HEK293 (cell line): ENCODE measurements around the gene SERAC1.

ENCODE experiments used
- CTCF ChIA-PET: fragments of 350-600 bp; formaldehyde crosslinking; extraction: SDS; loops from one replicate; lab custom pipeline; 2021; ENCODE audit warnings: antibody characterized with exemption; lab: Yijun Ruan, JAX
- POLR2A ChIA-PET: fragments of 300-600 bp; formaldehyde crosslinking; extraction: SDS; loops from one replicate; lab custom pipeline; 2020; ENCODE audit warnings: antibody characterized with exemption, inconsistent platforms; lab: Yijun Ruan, JAX
- H3K27ac ChIP-seq: fragments of 200-500 bp; sonication (Bioruptor generic); 2 replicates; pipeline ENCODE4 v1.5.1; 2014; ENCODE audit warnings: low read depth, low read length, control low read depth, inconsistent platforms; ENCODE audit errors: extremely low read depth
- H3K36me3 ChIP-seq, 2 experiments: fragments of 200-500 bp in 1 of 2; sonication (Bioruptor generic) in 1 of 2; 1 replicate in 1 of 2; 2 replicates in 1 of 2; pipeline ENCODE4 v1.5.1; 2014 to 2017; ENCODE audit warnings: inconsistent platforms in 2 of 2, low read length in 2 of 2; ENCODE audit not compliant: control insufficient read depth in 2 of 2, insufficient read depth in 1 of 2
- H3K4me1 ChIP-seq: fragments of 200-500 bp; sonication (Bioruptor generic); 2 replicates; pipeline ENCODE4 v1.5.1; 2014; ENCODE audit warnings: mild to moderate bottlenecking, low read length, inconsistent platforms; ENCODE audit not compliant: control insufficient read depth, insufficient read depth
- H3K4me3 ChIP-seq: 2 replicates; pipeline ENCODE4 v1.5.1; 2011; ENCODE audit warnings: low read depth, mild to moderate bottlenecking, control low read depth, low read length, moderate library complexity
- H3K9me3 ChIP-seq: fragments of 200-500 bp; sonication (Bioruptor generic); 2 replicates; pipeline ENCODE4 v1.5.1; 2014; ENCODE audit warnings: low read depth, low read length, inconsistent platforms; ENCODE audit not compliant: control insufficient read depth, insufficient read depth
- FEZF1 ChIP-seq: fragments of 450-650 bp; formaldehyde crosslinking; IDR thresholded peaks from 2 replicates; pipeline ENCODE4 v1.5.1; 2016; ENCODE audit warnings: missing biosample characterization, missing genetic modification characterization
- PRDM1 ChIP-seq: fragments of 450-650 bp; formaldehyde crosslinking; IDR thresholded peaks from 2 replicates; pipeline ENCODE4; 2016; ENCODE audit warnings: missing biosample characterization, missing genetic modification characterization
- ZBTB26 ChIP-seq: fragments of 450-650 bp; formaldehyde crosslinking; optimal IDR thresholded peaks from 2 replicates; pipeline ENCODE3; 2016; ENCODE audit warnings: missing biosample characterization, mild to moderate bottlenecking, missing genetic modification characterization
- ZIC2 ChIP-seq: fragments of 450-650 bp; formaldehyde crosslinking; IDR thresholded peaks from 2 replicates; pipeline ENCODE4 v1.5.1; 2016; ENCODE audit warnings: missing biosample characterization, missing genetic modification characterization
- ZNF184 ChIP-seq: fragments of 450-650 bp; IDR thresholded peaks from 2 replicates; pipeline ENCODE4 v1.5.1; 2018; ENCODE audit warnings: missing biosample characterization, mild to moderate bottlenecking, missing genetic modification characterization
- ZNF292 ChIP-seq: fragments of 450-650 bp; formaldehyde crosslinking; IDR thresholded peaks from 2 replicates; pipeline ENCODE4 v1.5.1; 2016; ENCODE audit warnings: low read depth, missing biosample characterization, missing genetic modification characterization, borderline replicate concordance
- ZNF302 ChIP-seq: fragments of 450-650 bp; formaldehyde crosslinking; IDR thresholded peaks from 2 replicates; pipeline ENCODE4 v1.5.1; 2016; ENCODE audit warnings: missing biosample characterization, missing genetic modification characterization, low read depth
- ZNF596 ChIP-seq: fragments of 450-650 bp; IDR thresholded peaks from 2 replicates; pipeline ENCODE4 v1.5.0; 2018; ENCODE audit warnings: missing biosample characterization, mild to moderate bottlenecking, missing genetic modification characterization, moderate library complexity
- ZNF624 ChIP-seq: fragments of 450-650 bp; formaldehyde crosslinking; IDR thresholded peaks from 2 replicates; pipeline ENCODE4 v1.5.1; 2017; ENCODE audit warnings: missing biosample characterization, missing genetic modification characterization
- ZNF670 ChIP-seq: fragments of 450-650 bp; formaldehyde crosslinking; IDR thresholded peaks from 2 replicates; pipeline ENCODE4 v1.5.1; 2016; ENCODE audit warnings: missing biosample characterization, missing genetic modification characterization, low read depth
- ZNF776 ChIP-seq: fragments of 450-650 bp; formaldehyde crosslinking; IDR thresholded peaks from 2 replicates; pipeline ENCODE4 v1.5.0; 2017; ENCODE audit warnings: missing biosample characterization, missing genetic modification characterization, borderline replicate concordance
- TF ChIP-seq, protein P1 (sequence below): fragments of 450-650 bp; formaldehyde crosslinking; IDR thresholded peaks from 2 replicates; pipeline ENCODE4 v1.5.1; 2017; ENCODE audit warnings: missing biosample characterization, missing genetic modification characterization
- TF ChIP-seq, protein P2 (sequence below): fragments of 450-650 bp; formaldehyde crosslinking; IDR thresholded peaks from 2 replicates; pipeline ENCODE4 v1.5.1; 2016; ENCODE audit warnings: missing biosample characterization, missing genetic modification characterization, low read depth
- TF ChIP-seq, protein P3 (sequence below): fragments of 450-650 bp; formaldehyde crosslinking; conservative IDR thresholded peaks from 2 replicates; pipeline ENCODE4 v1.5.1; 2016; ENCODE audit warnings: low read depth, missing biosample characterization, missing genetic modification characterization

SERAC1 gene

DNA sequence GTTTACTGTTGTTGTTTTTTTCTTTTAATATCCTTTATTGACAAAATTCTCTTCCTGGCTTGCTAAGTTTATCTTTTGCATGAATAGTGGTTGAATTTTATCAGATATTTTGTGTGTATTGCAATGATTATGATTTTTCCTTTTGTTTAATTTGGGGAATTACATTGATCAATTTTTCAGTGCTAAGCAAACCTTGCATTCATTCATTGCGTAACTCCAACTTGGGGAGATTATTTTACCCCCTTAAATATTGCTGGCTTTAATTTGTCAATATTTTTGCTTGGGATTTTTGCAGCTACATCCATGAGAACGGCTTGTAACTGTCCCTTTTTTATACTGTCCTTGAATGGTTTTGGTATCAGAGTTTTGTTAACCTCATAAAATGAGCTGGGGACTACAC, 63.4 kb downstream of the SERAC1 start:
- TF ChIP-seq, protein P1, sequence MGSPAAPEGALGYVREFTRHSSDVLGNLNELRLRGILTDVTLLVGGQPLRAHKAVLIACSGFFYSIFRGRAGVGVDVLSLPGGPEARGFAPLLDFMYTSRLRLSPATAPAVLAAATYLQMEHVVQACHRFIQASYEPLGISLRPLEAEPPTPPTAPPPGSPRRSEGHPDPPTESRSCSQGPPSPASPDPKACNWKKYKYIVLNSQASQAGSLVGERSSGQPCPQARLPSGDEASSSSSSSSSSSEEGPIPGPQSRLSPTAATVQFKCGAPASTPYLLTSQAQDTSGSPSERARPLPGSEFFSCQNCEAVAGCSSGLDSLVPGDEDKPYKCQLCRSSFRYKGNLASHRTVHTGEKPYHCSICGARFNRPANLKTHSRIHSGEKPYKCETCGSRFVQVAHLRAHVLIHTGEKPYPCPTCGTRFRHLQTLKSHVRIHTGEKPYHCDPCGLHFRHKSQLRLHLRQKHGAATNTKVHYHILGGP: no peak
- TF ChIP-seq ZBTB26 (tag by site-specific recombination) (no peak), FEZF1 (tag by site-specific recombination) (no peak), ZIC2 (tag by site-specific recombination) (no peak), ZNF624 (tag by site-specific recombination) (no peak), ZNF670 (no peak), ZNF302 (tag by site-specific recombination) (no peak), ZNF776 (tag by site-specific recombination) (no peak), ZNF184 (tag by site-specific recombination) (no peak), ZNF292 (tag by site-specific recombination) (no peak), PRDM1 (tag by site-specific recombination) (no peak)
- TF ChIP-seq, protein P2, sequence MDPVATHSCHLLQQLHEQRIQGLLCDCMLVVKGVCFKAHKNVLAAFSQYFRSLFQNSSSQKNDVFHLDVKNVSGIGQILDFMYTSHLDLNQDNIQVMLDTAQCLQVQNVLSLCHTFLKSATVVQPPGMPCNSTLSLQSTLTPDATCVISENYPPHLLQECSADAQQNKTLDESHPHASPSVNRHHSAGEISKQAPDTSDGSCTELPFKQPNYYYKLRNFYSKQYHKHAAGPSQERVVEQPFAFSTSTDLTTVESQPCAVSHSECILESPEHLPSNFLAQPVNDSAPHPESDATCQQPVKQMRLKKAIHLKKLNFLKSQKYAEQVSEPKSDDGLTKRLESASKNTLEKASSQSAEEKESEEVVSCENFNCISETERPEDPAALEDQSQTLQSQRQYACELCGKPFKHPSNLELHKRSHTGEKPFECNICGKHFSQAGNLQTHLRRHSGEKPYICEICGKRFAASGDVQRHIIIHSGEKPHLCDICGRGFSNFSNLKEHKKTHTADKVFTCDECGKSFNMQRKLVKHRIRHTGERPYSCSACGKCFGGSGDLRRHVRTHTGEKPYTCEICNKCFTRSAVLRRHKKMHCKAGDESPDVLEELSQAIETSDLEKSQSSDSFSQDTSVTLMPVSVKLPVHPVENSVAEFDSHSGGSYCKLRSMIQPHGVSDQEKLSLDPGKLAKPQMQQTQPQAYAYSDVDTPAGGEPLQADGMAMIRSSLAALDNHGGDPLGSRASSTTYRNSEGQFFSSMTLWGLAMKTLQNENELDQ (tag by site-specific recombination): no peak
- TF ChIP-seq, all 188 proteins: peak for 0
- Histone ChIP-seq H3K4me3 (no peak overlapping the region), H3K36me3 (peaks cover 4 to 9% of the 10 kb centered on the region in 2 experiments; a peak in 2 of 3 replicates), H3K27ac (no peak overlapping the region), H3K9me3 (no peaks in the 10 kb centered on the region), H3K4me1 (no peaks in the 10 kb centered on the region)
- CTCF ChIA-PET: interaction anchor here (1.1 kb wide), 1 partner anchor 213 kb away, joined by 3 read pairs; no protein-coding TSS in a partner anchor
- POLR2A ChIA-PET: no interaction called here

- TF ChIP-seq ZNF596 (tag by site-specific recombination) (no peak), ZBTB26 (tag by site-specific recombination) (no peak)
- TF ChIP-seq, protein P3, sequence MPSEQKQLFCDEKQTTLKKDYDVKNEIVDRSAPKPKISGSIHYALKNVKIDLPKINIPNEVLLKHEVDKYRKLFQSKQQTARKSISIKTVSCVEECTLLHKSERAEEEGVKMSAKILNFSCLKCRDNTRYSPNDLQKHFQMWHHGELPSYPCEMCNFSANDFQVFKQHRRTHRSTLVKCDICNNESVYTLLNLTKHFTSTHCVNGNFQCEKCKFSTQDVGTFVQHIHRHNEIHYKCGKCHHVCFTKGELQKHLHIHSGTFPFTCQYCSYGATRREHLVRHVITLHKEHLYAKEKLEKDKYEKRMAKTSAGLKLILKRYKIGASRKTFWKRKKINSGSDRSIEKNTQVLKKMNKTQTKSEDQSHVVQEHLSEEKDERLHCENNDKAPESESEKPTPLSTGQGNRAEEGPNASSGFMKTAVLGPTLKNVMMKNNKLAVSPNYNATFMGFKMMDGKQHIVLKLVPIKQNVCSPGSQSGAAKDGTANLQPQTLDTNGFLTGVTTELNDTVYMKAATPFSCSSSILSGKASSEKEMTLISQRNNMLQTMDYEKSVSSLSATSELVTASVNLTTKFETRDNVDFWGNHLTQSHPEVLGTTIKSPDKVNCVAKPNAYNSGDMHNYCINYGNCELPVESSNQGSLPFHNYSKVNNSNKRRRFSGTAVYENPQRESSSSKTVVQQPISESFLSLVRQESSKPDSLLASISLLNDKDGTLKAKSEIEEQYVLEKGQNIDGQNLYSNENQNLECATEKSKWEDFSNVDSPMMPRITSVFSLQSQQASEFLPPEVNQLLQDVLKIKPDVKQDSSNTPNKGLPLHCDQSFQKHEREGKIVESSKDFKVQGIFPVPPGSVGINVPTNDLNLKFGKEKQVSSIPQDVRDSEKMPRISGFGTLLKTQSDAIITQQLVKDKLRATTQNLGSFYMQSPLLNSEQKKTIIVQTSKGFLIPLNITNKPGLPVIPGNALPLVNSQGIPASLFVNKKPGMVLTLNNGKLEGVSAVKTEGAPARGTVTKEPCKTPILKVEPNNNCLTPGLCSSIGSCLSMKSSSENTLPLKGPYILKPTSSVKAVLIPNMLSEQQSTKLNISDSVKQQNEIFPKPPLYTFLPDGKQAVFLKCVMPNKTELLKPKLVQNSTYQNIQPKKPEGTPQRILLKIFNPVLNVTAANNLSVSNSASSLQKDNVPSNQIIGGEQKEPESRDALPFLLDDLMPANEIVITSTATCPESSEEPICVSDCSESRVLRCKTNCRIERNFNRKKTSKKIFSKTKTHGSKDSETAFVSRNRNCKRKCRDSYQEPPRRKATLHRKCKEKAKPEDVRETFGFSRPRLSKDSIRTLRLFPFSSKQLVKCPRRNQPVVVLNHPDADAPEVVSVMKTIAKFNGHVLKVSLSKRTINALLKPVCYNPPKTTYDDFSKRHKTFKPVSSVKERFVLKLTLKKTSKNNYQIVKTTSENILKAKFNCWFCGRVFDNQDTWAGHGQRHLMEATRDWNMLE (tag by site-specific recombination): no peak
- TF ChIP-seq, all 188 proteins: peak for 0
- CTCF ChIA-PET: interaction anchor here (0.5 kb wide), 2 partner anchors 29 to 30 kb away, joined by 3 to 4 read pairs; no protein-coding TSS in a partner anchor
- H3K4me3 ChIP-seq: no peak overlapping the region
- H3K4me1 ChIP-seq: no peaks in the 10 kb centered on the region
- peaks cover 3 to 4% of the 10 kb centered on the region in 2 experiments; a peak in 2 of 3 replicates for H3K36me3 ChIP-seq
- POLR2A ChIA-PET: no interaction called here
- H3K9me3 ChIP-seq: no peaks in the 10 kb centered on the region
- H3K27ac ChIP-seq: no peak overlapping the region
These were observed 64.8 kb downstream of the SERAC1 start for GRCh38 chr6:158103228-158103627.
